CD4-positive, alpha-beta T cell treated with Interleukin-17A for 4 hours (primary cell): ENCODE results near the gene ARID4B.
A peak's percentile ranks its signal among the peaks of the same experiment; 100 is the strongest.
"Not testable (repeated sequence)": the region's sequence is repeated elsewhere in the genome, so short reads cannot be mapped to it uniquely, and the experiment has no call there.

Experiments used
- DNase-seq: peaks from one replicate; pipeline ENCODE4 v3.0.0-alpha.2; 2020; ENCODE audit warnings: mixed read lengths

The ARID4B gene

DNA sequence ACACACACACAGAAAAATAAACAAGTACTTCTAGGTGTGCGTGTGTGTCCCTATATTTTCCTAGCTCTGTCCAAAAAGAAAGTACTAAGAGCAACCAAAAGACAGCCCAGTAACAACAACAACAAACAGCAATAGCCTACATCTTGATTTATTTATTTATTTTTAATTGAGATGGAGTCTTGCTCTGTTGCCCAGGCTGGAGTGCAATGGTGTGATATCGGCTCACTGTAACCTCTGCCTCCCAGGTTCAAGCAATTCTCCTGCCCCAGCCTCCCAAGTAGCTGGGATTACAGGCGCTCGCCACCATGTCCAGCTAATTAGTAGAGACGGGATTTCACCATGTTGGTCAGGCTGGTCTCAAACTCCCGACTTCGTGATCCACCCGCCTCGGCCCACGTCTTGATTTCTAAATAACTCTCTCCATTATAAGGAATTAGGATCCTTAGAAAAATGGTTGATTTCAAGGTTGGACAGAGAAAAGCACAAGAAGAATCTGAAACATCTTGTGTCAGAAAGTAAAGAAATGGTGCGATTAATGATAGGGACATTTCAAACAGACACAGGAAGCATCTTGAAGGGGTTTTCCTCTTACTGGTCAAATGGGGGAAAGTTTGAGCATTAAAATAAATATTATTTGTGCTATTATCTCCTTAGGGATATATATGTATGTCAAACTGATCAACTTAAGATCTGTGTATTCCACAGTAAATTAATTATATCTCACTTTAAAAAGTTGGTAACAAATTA is 59.4 kb downstream of the ARID4B start:
- DNase-seq, result no peak

DNA sequence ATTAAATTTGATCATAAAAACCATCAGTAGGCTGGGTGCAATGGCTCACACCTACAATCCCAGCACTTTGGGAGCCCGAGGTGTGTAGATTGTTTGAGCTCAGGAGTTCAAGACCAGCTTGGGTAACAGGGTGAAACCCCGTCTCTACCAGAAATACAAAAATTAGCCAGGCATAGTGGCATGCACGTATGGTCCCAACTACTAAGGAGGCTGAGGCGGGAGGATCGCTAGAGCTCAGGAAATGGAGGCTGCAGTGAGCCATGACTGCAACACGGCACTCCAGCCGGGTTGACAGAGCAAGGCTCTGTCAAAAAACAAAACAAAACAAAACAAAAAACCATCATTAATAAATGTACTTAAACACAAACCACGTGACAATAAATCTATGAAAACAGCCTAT is 61.0 kb downstream of the ARID4B start:
- DNase-seq, result no peak

DNA sequence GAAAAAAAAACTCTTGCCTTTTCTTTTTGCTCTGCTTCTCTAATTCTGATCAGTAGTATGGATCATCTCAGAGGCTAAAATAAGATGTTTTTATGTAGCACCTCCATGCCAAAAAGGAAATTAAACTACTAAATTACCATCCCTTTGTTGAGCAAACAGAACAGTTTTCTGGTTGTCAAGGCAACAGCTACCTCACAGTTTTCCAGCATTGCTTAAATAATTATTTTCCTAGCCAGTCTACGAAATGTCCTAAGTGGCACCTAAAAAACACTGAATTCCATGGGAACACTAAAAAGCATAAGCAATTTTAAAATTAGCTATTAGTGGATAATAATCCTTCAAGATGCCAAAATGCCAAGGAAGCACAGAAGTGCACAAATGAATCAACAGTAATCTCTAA is 61.7 kb downstream of the ARID4B start:
- no peak for DNase-seq

DNA sequence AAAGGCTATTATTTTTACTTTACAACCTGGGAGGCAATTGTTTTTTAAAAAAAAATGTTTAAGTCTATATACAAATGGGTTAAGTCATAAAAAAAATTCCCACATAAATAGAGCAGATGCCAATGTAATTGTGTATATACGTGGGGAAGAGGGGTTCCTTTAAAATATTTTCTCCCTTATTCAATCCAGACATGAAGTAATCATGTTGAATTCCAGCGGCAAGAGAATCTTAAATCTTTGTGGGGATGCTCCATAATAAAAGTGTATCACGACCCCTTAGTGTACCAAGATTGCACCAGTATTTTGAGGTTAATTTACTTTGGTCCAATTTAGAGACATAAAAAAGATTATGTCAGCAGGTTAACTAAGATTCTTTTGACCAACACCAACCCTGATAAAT is 62.1 kb downstream of the ARID4B start:
- no peak for DNase-seq

DNA sequence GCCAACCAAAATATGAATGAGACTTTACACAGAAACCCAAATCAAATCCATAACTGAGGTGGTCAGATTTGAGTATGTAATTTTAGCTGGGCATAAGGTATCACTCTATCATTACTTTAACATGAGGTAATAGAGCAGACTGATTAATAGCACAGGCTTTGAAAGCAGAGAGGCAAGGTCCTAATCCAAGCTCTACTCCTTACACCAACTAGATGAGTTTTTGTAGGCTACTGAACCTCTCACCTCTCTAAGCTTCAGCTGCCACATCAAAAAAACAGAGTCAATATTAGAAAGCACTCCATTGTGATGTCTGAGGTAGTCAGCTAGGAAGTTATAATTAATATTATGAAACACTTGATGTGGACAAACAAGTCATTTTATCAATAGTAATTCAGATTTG is 63.7 kb downstream of the ARID4B start:
- no peak for DNase-seq

DNA sequence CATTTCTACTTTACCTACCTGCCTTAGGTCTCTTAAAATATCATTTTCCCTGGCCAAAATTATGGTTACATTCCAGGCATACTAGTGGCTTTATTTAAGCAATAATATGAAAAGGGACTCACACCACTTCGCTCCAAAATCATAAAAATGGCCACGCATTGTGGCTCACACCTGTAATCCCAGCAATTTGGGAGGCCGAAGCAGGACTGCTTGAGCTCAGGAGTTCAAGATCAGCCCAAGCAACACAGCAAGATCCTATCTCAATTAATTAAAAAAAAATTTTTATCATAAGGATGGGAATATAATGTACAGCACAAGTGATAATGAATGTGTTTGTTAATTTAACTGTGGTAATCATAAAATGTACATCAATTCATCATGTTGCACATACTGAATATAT is 65.4 kb downstream of the ARID4B start:
- DNase-seq, result no peak

DNA sequence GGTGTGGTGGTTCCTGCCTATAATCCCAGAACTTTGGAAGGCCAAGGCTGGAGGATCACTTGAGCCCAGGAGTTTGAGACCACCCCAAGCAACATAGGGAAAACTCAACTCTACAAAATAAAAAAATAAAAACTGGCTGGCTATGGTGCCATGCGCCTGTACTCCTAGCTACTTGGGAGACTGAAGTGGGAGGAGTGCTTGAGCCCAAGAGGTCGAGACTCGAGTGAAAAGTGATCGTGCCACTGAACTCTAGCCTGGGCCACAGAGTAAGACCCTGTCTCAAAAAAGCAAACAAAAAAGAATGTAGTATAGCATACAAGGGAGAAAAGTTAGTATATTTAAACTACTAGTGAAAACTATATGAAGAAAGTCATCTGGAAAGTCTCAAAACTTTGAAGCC is 66.7 kb downstream of the ARID4B start:
- DNase-seq, result no peak

DNA sequence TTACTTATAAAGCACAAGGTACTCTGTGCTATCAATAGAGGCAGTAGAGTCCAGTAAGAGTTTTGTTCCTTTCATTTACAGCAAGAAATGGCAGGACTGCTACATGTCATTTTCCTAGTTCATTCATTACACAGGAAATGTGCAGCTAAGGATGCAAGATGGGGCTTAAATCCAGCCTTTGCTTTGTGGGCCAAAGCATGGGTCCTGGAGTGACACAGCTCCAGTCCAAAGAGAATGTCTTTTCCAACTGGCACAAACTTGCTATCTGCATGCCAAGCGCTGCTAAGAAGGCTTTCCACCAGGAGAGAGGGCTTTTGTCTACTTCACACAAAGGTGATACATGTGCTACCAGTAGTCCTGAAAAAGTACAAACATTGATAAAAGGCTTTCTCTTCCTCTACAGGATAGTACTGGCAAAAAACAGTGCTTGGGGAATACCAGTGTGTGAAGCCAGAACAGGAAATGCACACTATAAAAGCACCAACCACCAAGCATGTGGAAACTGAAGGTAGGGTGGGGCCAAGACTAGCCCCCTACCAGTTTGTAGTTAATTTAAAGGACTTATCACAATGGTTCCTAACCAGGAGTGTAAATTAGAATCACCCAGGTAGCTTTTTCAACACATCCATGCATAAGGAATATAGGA is 68.7 kb downstream of the ARID4B start:
- no peak for DNase-seq

DNA sequence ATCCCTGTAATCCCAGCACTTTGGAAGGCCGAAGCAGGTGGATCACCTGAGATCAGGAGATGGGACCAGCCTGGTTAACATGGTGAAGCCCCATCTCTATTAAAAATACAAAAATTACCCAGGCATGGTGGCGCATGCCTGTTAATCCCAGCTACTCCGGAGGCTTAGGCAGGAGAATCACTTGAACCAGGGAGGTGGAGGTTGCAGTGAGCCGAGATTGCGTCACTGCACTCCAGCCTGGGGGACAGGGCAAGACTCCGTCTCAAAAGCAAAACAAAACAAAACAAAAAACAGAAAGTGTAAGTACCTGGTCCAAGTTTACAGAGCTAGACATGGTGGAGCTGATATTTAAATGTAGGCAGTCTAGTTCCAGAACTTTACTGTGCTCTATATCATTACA is 69.9 kb downstream of the ARID4B start:
- DNase-seq, result not testable (repeated sequence)

DNA sequence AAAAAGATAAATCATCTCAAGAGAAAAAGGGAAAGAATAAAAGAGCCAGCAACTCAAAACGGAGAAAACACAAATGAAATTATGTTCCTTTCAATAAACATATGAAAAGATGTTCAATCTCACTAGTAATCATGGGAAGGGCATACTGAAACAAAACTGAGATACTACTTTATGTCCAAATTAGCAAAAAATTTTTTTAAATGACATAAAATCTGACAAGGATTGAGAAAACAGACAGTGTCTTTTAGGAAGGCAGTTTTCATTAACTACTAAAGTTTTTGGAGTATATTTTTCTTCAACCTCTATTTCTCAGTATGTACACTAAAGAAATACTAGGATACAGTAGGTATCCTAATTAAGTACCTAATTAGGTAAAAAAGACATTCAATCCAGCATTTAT is 73.3 kb downstream of the ARID4B start:
- DNase-seq, result no peak

DNA sequence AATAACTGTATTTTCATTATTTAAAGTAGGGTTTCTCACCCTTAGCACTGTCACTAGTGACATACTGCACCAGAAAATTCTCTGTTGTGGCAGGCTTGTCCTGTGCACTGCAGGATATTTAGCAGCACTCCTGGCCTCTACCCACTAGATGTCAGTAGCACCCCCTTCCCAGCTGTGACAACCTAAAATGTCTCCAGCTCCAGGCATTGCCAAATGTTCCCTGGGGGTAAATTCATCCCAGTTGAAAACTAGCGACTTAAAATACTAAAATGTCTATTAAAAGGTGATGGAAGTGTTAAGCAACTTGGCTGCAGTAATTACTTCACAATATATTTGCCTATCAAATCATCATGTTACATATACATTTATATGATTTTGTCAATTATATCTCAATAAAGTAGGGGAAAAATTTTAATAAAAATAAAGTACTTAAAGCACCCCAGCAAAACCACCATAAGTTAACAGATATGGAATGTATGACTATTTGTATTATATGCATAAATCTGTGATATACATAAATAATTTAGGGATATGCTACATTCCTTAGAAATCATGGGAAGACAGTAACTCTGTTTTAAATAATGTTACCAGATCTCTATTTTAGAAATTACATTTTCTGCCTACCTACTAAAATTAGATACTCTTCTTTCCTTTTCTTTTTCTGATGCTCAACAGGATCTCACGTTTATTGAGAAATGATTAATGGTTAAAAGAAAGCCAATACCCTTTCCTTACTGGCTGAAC is 74.6 kb downstream of the ARID4B start:
- peak; percentile 70 for DNase-seq

DNA sequence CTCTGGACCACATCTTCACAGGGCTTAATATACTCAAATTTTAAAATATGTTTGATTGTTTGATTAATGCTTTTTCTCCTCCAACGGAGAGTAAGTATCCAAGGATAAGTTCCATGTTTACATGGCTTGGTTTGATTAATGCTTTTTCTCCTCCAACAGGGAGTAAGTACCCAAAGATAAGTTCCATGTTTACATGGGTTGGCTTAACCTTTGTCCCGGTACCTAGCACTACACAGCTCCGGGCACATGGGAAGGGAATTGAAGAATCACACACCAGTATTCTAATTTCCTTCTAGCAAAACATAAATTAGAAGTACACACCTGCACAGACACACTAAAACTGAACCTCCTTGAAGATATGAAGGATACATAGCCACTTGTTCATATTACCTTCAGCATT is 77.5 kb downstream of the ARID4B start:
- DNase-seq, result no peak

DNA sequence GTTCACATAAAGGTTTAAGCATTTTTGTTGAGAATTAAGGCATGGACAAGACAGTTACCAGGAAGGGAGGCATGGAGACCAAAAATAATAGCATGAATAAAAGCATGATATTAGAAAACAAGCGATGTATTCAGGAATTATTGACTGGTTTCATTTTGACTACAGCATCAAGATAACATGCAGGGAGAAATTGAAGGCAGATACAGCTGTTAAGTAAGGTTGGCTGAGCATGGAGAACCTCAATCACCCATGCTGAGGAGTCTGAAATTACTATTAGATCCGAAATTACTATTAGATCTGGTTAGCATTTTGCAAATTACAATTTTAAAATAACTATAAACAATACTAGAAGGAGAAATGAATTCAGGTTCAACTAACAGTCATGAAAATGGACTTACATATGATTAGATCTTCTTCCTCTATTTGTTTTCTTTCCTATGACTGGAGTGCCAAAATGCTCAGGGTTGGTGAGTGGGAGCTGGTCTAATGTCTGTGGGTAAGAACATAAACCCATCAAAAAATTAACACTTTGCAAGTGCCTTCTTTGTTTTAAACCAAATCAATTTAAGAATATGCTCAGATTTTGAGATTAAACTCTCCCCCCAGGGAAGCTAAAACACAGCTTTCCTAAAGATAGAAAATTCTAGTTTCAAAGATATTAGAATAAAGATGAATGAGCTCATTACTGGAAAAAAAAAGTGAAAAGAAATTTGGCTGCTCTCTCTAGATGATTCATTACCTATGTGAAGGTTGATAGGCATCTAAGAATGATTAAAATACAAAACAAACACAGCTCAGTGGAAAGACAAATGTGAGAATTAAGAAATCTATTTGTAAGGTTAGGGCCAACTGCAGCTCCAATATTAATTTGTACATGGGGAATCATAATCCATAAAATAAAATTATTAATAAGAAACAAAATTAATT is 81.7 kb downstream of the ARID4B start:
- no peak for DNase-seq

DNA sequence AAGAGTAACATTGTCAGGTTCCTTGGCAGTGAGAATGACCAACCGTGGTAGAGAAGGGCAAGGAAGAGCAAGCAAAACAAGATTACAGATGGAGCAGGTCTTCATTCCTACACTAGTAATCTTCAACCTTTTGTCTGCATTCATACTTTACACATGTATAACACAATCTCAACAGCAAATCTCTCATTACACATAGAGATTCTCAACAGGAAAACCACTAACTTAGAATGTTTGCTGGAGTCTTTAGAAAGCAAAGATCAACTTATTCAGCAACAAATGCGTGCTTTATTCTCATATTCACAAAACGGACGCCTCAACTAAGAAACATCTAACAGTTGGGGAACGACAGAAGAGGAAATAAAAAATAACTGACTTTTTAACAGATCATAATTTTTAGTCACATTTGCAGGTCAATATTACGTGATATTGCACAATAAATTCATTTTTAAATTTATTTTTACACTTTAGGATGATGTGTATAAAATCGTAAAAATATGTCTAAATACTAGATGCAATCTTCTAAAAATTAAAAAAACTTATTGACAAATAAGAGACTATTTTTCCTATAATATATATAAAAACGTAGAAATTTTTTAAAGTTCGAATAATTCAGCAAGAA is 82.9 kb downstream of the ARID4B start:
- DNase-seq, result no peak

DNA sequence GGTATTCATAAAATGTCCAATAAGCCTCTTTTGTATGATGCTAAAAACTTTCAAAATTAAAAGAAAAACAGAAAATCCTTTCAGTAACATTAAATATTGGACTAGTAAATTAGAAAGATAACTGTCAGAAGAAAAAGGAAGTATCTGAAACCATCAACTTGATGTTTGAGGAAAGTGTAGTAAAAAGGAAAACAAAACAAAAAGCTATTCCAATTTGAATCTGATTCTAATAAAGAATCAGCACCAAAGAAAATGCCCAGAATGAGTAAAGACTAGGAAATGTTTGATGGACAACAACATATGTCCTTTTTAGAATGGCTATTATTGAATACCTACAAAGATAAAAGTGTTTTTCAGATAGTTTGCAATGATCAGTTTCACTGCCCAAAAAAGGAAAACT is 87.0 kb downstream of the ARID4B start:
- DNase-seq, result no peak

DNA sequence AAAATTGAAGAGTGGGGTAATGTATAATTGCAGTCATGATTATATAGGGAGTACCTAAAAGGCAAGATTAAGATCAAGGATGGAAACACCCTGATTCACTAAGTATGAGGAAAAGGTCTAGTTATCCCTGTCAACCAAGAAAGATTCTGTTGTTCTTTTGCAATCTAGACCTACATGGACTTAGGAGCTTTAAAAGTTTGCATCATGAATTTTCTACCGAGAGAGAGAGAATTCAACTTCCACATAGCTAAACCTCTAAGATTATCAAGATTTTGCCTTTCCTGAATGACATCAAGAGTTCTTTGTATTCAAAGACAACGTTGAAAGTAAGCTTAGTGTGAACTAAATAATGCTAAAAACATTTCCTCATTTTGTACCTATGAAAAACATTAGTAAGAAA is 88.1 kb downstream of the ARID4B start:
- no peak for DNase-seq

DNA sequence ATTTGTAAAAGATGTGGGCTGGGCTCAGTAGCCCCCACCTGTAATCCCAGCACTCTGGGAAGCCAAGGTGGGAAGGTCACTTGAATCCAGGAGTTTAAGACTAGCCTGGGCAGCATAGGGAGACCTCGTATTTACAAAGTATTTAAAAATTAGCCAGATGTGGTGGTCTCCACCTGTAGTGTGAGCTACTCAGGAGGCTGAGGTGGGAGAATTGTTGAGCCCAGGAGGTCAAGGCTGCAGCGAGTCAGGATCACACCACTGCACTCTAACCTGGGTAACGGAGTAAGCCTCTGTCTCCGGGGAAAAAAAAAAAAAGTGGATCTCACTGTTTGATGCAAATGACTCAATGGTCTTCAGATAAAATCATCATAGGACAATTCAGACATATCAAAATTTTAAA is 89.4 kb downstream of the ARID4B start:
- no peak for DNase-seq

DNA sequence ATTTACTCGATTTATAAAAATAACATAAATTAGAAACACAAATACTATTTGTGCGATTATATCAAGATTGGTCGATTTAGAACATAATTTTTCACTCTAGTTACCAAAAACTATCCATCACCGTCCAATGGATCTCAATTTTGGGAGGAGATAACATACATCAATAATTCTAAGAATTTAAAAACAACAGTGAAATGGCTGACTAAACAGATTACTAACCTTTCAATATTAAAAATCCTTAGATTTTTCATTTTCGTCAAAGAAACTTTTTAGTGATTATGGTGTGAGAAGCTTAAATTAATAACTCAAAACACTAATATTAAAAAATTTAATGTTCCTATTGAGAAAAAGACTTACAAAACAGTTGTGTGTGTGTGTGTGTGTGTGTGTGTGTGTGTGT is 91.9 kb downstream of the ARID4B start:
- no peak for DNase-seq

DNA sequence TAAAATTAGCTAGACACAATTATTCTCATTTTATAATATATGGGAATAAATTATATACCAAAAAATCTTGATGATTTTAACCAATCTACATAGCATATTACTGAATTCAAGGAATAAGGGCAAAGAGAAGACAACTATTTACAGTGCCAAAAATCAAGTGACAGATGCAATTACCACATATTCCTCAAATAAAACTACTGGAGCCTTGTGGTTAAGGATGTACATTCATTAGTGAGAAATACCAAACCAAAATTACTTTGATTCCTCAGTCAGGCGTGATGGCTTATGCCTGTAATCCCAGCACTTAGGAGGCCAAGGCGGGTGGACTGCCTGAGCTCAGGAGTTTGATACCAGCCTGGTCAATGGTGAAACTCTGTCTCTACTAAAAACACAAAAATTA is 98.1 kb downstream of the ARID4B start:
- DNase-seq, result no peak

DNA sequence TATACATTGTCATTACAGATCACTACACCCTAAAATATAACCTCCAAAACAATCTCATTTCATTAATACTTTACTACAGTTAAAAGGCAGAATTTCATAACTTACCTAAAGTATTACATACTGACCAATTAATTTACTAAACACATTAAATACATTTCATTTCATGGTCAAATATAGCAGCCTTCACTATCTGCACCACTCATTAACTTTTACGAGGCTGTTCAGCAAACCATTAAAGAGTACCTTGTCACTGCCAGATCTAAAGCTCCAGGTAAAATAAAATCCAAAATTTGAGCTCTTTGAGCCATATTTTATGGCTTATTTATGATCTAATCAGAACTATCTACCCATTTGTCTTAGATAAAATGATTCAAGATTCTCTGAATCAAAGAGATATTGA is 100.6 kb downstream of the ARID4B start:
- no peak for DNase-seq

DNA sequence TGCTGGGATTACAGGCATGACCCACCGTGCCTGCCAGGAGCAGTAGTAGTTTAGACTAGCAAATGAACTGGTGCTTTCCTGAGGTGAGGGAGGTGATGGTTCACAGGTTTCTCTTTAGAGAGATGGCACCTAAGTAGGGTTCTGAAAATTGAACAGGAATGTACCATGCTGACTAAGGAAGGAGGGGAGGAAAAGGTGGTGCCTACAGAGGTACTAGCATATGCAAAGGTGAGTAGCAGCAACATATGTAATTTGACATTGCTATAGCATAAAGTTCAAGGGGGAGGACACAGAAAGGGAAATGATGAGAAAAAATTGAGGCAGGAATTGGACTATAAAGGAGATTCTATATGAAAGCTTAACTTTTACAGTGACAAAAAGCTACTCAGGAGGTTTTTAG is 101.0 kb downstream of the ARID4B start:
- no peak for DNase-seq

DNA sequence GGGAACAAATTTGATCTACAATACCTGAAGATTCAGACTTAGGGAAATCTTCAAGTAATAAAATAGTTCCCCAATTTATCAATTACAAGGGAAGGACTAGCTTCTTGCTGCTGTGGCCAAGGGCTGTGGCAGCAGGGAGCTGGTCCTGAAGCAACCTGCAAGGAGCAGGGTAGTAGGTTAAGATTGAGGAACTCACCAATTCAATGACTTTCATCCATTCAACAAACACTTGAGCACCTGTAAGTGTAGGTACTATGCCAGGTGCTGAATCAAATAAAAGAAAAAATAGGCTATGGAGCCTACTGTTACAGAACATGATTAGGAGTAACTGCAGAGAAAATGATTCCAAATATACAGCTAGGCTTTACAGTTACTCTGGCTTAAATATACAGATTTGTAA is 102.7 kb downstream of the ARID4B start:
- no peak for DNase-seq
